ENCODE data around the gene HELLS. TPM values are rescaled to one million over a fixed set of nuclear protein-coding genes. Genes with fewer than 3 reads are reported as not detected.

Gene HELLS
- total and polyA plus RNA-seq, 10 of the 15 experiments (the other 5 are each of a cell fraction or from before 2014, with no cell fraction given): 33.9 to 159 (median 123) TPM

- TF ChIP-seq ZBTB11 (CRISPR knock-in tag; IDR thresholded peaks at IDR 0.05) (no peak), SMAD1 (IDR thresholded peaks at IDR 0.05; ENCODE audit: low read depth, partially characterized antibody) (no peak), E2F8 (IDR thresholded peaks at IDR 0.05; ENCODE audit: low read depth, partially characterized antibody) (no peak), IKZF1 (conservative IDR thresholded peaks at IDR 0.05) (peak; percentile 63), PAX8 (IDR thresholded peaks at IDR 0.05) (no peak), ZBTB33 (IDR thresholded peaks at IDR 0.05) (no peak), GATAD2B (conservative IDR thresholded peaks at IDR 0.05; ENCODE audit: low read depth) (no peak), ZNF207 (IDR thresholded peaks at IDR 0.05; ENCODE audit: borderline replicate concordance) (no peak), ZBED1 (IDR thresholded peaks at IDR 0.05; ENCODE audit: borderline replicate concordance) (peak; percentile 96), SKIL (IDR thresholded peaks at IDR 0.05; ENCODE audit: low read depth, poor library complexity, severe bottlenecking) (peak; percentile 81), MTA2 (IDR thresholded peaks at IDR 0.05; ENCODE audit: low read depth) (peak; percentile 90), LARP7 (IDR thresholded peaks at IDR 0.05) (no peak), ETV6 (conservative IDR thresholded peaks at IDR 0.05 in 1 of 2, IDR thresholded peaks at IDR 0.05 in 1 of 2; ENCODE audit: borderline replicate concordance in 1 of 2, low read depth in 1 of 2) (peak in 1 of 2 experiments; percentile 54; a peak in 1 of 4 replicates), TCF3 (IDR thresholded peaks at IDR 0.05; ENCODE audit: borderline replicate concordance, insufficient read depth, low read depth, low read length) (0 out of 2 replicates have a peak, but pooled peaks have one; percentile 22), POU2F2 (IDR thresholded peaks at IDR 0.05; ENCODE audit: borderline replicate concordance, low read depth, low read length) (no peak), BCL11A (IDR thresholded peaks at IDR 0.05; ENCODE audit: low read depth, low read length) (peak; percentile 78; the same call in 1 of the 2 replicates), ASH2L (IDR thresholded peaks at IDR 0.05; ENCODE audit: borderline replicate concordance, low read depth) (no peak), MEF2A (IDR thresholded peaks at IDR 0.05; ENCODE audit: insufficient read depth, low read depth, low read length) (peak; percentile 72; the same call in 1 of the 2 replicates), STAT3 (IDR thresholded peaks at IDR 0.05; ENCODE audit: low read depth, low read length) (no peak), HDAC2 (IDR thresholded peaks at IDR 0.05) (no peak), POLR2AphosphoS2 (IDR thresholded peaks at IDR 0.05; ENCODE audit: low read depth, low read length) (no peak)
Observed at GRCh38 chr10:94607111-94607510, 61.5 kb downstream of the HELLS start (continued).

All from GM12878 (cell line).